Neural cell (in vitro differentiated cells): ENCODE measurements around the gene IRAK2. TPM values are rescaled to one million over a fixed set of nuclear protein-coding genes. Genes with fewer than 3 reads are reported as not detected.
A peak's percentile ranks its signal among the peaks of the same experiment; 100 is the strongest.

ENCODE experiments used
- H2AFZ ChIP-seq: fragments of 200-600, 300-800 bp; sonication (generic), shearing (Covaris generic); 2 replicates; pipeline ENCODE4 v1.6.0; 2014; ENCODE audit warnings: low read depth, mild to moderate bottlenecking, antibody characterized with exemption, low read length, moderate library complexity
- H3F3A ChIP-seq: fragments of 200-600 bp; shearing (Covaris generic); 2 replicates; pipeline ENCODE4 v1.6.1; 2016; ENCODE audit warnings: mild to moderate bottlenecking, moderate library complexity, mixed read lengths, antibody characterized with exemption, low read length; ENCODE audit not compliant: insufficient read depth, poor library complexity, severe bottlenecking
- H3K27ac ChIP-seq: fragments of 200-600, 300-800 bp; sonication (generic), shearing (Covaris generic); 2 replicates; pipeline ENCODE4 v1.5.1; 2014; ENCODE audit warnings: mild to moderate bottlenecking, low read length, moderate library complexity
- H3K27me3 ChIP-seq: fragments of 300-800, 200-600 bp; sonication (generic), shearing (Covaris generic); 2 replicates; pipeline ENCODE4 v1.6.0; 2014; ENCODE audit warnings: mild to moderate bottlenecking, low read depth, low read length, moderate library complexity; ENCODE audit not compliant: insufficient read depth
- H3K36me3 ChIP-seq: fragments of 300-800, 200-600 bp; sonication (generic), shearing (Covaris generic); 2 replicates; pipeline ENCODE4 v1.5.1; 2014; ENCODE audit warnings: mild to moderate bottlenecking, antibody characterized with exemption, low read length, moderate library complexity; ENCODE audit not compliant: insufficient read depth
- H3K4me2 ChIP-seq: fragments of 300-800, 200-600 bp; sonication (generic), shearing (Covaris generic); 2 replicates; pipeline ENCODE4 v1.6.0; 2014; ENCODE audit warnings: mild to moderate bottlenecking, low read length
- H3K4me3 ChIP-seq: fragments of 300-800, 200-600 bp; sonication (generic), shearing (Covaris generic); 2 replicates; pipeline ENCODE4 v1.5.1; 2014; ENCODE audit warnings: mild to moderate bottlenecking, low read length, moderate library complexity
- H3K79me2 ChIP-seq: fragments of 200-600 bp; shearing (Covaris generic); replicated peaks from 2 replicates; pipeline ENCODE4 v1.6.0; 2014; ENCODE audit warnings: mild to moderate bottlenecking, low read length, moderate library complexity; ENCODE audit not compliant: insufficient read depth
- H3K9ac ChIP-seq: fragments of 300-800, 200-600 bp; sonication (generic), shearing (Covaris generic); 2 replicates; pipeline ENCODE4 v1.6.1; 2016; ENCODE audit warnings: mild to moderate bottlenecking, low read length, mixed read lengths
- H3K9me2 ChIP-seq: fragments of 200-600 bp; shearing (Covaris generic); 2 replicates; pipeline ENCODE4 v1.6.1; 2016; ENCODE audit warnings: mild to moderate bottlenecking, low read length, mixed read lengths; ENCODE audit not compliant: insufficient read depth
- H3K9me3 ChIP-seq: fragments of 200-600, 300-800 bp; sonication (generic), shearing (Covaris generic); 2 replicates; pipeline ENCODE4 v1.6.1; 2016; ENCODE audit warnings: mild to moderate bottlenecking, mixed run types, low read length, moderate library complexity, mixed read lengths
- H4K20me1 ChIP-seq: fragments of 200-600 bp; shearing (Covaris generic); 2 replicates; pipeline ENCODE4 v1.6.1; 2016; ENCODE audit warnings: mild to moderate bottlenecking, mixed run types; ENCODE audit not compliant: insufficient read depth
- CTCF ChIP-seq: fragments of 450-650 bp; IDR thresholded peaks from 2 replicates; pipeline ENCODE4 v1.5.1; 2014; ENCODE audit warnings: antibody characterized with exemption, mild to moderate bottlenecking, moderate library complexity; ENCODE audit not compliant: poor library complexity, severe bottlenecking
- EP300 ChIP-seq: fragments of 450-650 bp; conservative IDR thresholded peaks from 2 replicates; pipeline ENCODE4 v1.6.1; 2014; ENCODE audit warnings: antibody characterized with exemption, mild to moderate bottlenecking, moderate library complexity; ENCODE audit not compliant: poor library complexity, severe bottlenecking
- EZH2 ChIP-seq: fragments of 200-600, 300-800 bp; shearing (Covaris generic), sonication (generic); IDR thresholded peaks from 2 replicates; pipeline ENCODE4 v1.6.1; 2014; ENCODE audit warnings: antibody characterized with exemption, low read length, borderline replicate concordance, mild to moderate bottlenecking; ENCODE audit not compliant: insufficient read depth, poor library complexity, severe bottlenecking
- MXI1 ChIP-seq: fragments of 450-650 bp; conservative IDR thresholded peaks from 2 replicates; pipeline ENCODE4 v1.6.1; 2014; ENCODE audit warnings: antibody characterized with exemption, mild to moderate bottlenecking; ENCODE audit not compliant: poor library complexity, severe bottlenecking
- POLR2AphosphoS5 ChIP-seq: IDR thresholded peaks from 2 replicates; pipeline ENCODE4 v1.6.1; 2012
- RAD21 ChIP-seq: fragments of 450-650 bp; conservative IDR thresholded peaks from 2 replicates; pipeline ENCODE4 v1.6.1; 2014; ENCODE audit warnings: antibody characterized with exemption, mild to moderate bottlenecking, moderate library complexity
- REST ChIP-seq: IDR thresholded peaks from 2 replicates; pipeline ENCODE4 v1.6.1; 2012; ENCODE audit warnings: borderline replicate concordance
- SMC3 ChIP-seq: fragments of 450-650 bp; conservative IDR thresholded peaks from 2 replicates; pipeline ENCODE4 v1.6.1; 2014; ENCODE audit warnings: antibody characterized with exemption, mild to moderate bottlenecking, moderate library complexity; ENCODE audit not compliant: poor library complexity
- TAF1 ChIP-seq: IDR thresholded peaks from 2 replicates; pipeline ENCODE4 v1.6.1; 2012; ENCODE audit warnings: low read depth
- polyA minus RNA-seq: library from RNA; depleted of rRNA, polyadenylated mRNA; stranded (reverse); fragments of >200 nt; gene quantifications from 2 replicates; pipeline ENCODE4 v1.2.3, GENCODE V29; 2014
- polyA plus RNA-seq: library from polyadenylated mRNA; depleted of rRNA; stranded (reverse); fragments of >200 nt; gene quantifications from 2 replicates; pipeline ENCODE4 v1.2.3, GENCODE V29; 2014

The IRAK2 gene
- polyA plus RNA-seq, result 0.84 and 1.1 TPM in 2 replicates
- 0.49 and 1.2 TPM in 2 replicates for polyA minus RNA-seq

- Histone ChIP-seq H3K36me3 (no peaks in the 10 kb centered on the region), H3F3A (no peaks in the 10 kb centered on the region), H3K9me3 (no peaks in the 10 kb centered on the region), H4K20me1 (no peaks in the 10 kb centered on the region), H2AFZ (no peak within 1 kb of the TSS), H3K9ac (peak within 1 kb of the TSS; percentile 45), H3K4me2 (no peak within 1 kb of the TSS), H3K9me2 (no peaks in the 10 kb centered on the region), H3K27me3 (peaks cover 9% of the 10 kb centered on the region), H3K27ac (no peak within 1 kb of the TSS), H3K4me3 (peak within 1 kb of the TSS; percentile 76), H3K79me2 (no peaks in the 10 kb centered on the region)
- TF ChIP-seq CTCF (peak; percentile 68), REST (no peak)
Observed at GRCh38 chr3:10164546-10165393, at the start of gene IRAK2. Gene IRAK2 (plus strand): TSS chr3:10164919. CDS start chr3:10164955, 36 bp downstream.

GRCh38 chr3:10115326-10116137 is 49.2 kb upstream of the IRAK2 start, which contains the start of gene BRK1:
Gene BRK1 (plus strand): TSS chr3:10115675. CDS start chr3:10115702, 27 bp downstream.
- H3K27ac ChIP-seq, result peak within 1 kb of the TSS; percentile 84

More at GRCh38 chr3:10115326-10116137, 49.2 kb upstream of the IRAK2 start, which contains the start of gene BRK1:
- Histone ChIP-seq H3K9me2 (no peaks in the 10 kb centered on the region), H3K36me3 (no peaks in the 10 kb centered on the region), H3F3A (no peaks in the 10 kb centered on the region), H4K20me1 (no peaks in the 10 kb centered on the region), H3K27me3 (no peaks in the 10 kb centered on the region), H3K9ac (peak within 1 kb of the TSS; percentile 78), H3K4me3 (peak within 1 kb of the TSS; percentile 79), H3K4me2 (peak within 1 kb of the TSS; percentile 97), H2AFZ (peak within 1 kb of the TSS; percentile 52), H3K9me3 (no peaks in the 10 kb centered on the region), H3K79me2 (peaks cover 38% of the 10 kb centered on the region)
- TF ChIP-seq CTCF (no peak), REST (peak; percentile 84), RAD21 (peak; percentile 27), TAF1 (peak; percentile 85), EP300 (no peak), EZH2 (no peak), SMC3 (no peak), MXI1 (peak; percentile 84), POLR2AphosphoS5 (peak; percentile 97)
